HG03108 (cell line): ENCODE results near the gene FYN.
"Not testable (repeated sequence)": the region's sequence is repeated elsewhere in the genome, so short reads cannot be mapped to it uniquely, and the experiment has no call there.

Experiments
- ATAC-seq: cut with Tn5 transposase; IDR thresholded peaks from one replicate; pipeline ENCODE4 v1.9.1; 2021; ENCODE audit warnings: moderate library complexity; ENCODE audit not compliant: unreplicated experiment

Gene FYN

DNA sequence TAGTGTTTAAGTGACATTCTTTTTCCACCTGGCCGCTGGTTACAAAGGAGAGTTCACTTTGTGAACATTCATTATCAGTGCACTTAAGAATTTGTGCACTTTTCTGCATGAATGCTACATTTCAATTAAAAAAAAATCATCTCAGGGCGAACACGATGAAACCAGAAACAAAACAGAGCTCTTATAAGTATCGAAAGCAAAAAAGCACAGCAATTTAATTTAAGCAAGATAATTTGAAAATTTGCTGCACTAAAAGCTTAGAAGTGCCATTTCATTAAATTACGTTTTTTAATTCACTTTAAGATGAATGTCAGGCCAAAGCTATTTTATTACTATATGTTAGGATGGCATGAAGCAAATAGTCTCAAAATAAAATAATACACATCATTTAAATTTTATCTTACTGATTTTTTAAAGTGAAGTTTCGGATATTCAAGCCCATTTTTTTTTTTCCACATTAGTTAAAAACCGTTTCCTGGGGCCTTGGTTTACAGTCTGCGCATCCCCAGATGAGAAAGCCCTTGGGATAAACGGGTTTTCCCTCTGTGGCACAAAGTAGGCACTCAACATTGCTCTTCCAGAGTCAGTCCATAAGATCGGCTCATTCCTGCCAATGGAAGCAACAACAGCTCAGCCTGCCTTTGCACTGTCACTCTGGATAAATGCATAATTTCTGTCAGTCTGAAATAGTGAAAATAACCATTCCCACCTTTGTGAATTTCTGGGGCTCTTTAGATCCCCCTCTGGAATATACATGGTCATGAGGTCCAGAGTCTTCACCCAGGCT, 80.1 kb downstream of the FYN start:
- ATAC-seq = no peak

DNA sequence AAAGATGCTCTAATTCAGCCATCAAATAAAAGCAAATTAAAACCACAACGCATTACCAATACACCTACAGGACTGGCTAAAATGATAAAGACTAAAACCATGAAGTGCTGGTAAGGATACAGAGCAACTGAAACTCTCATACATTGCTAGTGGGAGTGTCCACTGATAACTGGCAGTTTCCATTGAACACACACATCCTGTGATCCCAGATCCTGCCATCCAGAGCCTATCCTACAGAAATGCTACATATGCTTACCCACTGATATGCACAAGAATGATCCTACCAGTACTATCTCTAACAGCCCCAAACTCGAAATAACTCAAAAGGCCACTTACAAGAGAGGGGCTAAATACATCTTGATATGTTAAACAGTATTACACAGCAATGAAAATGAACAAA, 81.0 kb downstream of the FYN start:
- no peak for ATAC-seq

DNA sequence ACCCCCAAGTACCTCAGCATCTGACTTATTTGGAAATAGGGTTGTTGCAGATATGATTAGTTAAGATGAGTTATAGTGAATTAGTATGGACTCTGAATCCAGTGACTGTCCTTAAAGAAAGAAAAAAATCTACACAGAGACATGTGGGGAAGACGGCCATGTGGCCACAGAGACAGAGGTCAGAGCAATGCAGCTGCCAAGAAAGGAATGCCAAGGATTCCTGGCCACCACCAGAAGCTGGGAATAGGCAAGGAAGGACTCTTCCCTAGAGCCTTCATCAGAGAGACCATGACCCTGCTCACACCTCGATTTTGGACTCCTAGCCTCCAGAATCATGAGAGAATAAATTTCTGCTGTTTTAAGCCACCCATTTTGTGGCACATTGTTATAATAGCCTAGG, 81.8 kb downstream of the FYN start:
- ATAC-seq = no peak

- no peak for ATAC-seq
Measured at GRCh38 chr6:111789598-111789997, 83.7 kb downstream of the FYN start.

DNA sequence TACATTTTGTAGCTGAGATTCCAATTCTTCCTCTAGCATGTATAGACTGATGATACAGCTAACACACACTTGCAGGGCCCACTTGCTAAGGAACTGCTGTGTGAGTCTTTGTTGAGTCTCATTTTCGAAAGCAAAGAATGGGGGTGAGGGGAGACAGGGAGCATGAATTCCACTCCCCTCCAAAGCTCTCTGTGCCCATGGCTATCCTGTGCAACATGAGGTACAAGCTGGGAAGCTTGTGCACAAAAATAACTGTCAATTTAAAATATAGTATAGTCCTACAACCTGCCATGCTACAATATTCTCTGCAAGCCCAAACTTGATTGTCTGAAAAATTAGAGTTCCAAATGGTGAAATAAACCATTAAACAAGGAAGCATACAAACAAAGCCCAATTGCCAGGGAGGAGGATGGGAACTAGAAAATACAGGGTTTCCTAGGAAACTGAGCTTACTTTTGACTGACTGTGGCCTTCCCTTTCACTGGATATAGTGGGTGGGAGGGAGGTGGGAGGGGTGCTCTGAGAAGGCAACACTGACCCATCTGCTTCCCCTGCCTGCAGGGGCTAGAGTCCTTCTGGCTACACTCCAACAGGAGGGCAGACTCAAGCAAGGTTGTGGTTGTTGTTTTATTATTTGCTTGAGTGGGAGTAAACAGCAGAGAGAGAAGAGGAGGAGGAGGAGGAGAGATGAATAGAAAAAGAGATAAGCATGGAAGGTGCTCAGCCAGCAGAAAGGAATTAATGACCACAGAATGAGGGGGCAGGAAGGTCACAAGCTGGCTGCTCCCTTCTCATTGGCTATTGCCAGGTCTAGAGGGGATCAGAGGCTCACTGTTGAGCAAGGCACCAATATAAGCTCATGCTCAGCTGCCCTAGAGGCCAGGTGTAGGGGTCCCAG, 84.6 kb downstream of the FYN start:
- no peak for ATAC-seq

DNA sequence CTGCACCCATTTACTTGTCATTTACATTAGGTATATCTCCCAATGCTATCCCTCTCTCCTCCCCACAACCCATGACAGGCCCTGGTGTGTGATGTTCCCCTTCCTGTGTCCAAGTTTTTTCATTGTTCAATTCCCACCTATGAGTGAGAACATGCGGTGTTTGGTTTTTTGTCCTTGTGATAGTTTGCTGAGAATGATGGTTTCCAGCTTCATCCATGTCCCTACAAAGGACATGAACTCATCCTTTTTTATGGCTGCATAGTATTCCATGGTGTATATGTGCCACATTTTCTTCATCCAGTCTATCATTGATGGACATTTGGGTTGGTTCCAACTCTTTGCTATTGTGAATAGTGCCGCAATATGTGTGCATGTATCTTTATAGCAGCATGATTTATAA, 87.1 kb downstream of the FYN start:
- ATAC-seq = not testable (repeated sequence)

DNA sequence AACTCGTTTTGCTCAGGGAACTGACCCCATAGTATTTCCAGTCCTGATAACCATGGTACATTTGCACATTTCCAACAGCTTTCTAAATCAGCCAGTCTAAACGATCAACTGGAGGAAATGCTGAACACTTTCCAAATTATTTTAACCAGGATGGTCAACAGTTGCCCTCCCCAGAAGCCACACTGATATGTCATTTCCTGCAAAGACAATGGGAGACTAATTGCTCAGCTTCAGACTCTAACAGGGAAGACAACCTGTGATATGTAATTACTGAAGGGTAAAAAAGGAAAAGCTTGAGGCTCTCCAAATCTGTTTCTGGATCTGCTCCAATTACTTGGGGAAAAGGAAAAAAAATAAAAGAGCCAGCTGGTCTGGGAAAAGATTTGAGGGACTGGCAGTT, 88.8 kb downstream of the FYN start:
- no peak for ATAC-seq

- no peak for ATAC-seq
Measured at GRCh38 chr6:111782887-111783466, 90.3 kb downstream of the FYN start.

DNA sequence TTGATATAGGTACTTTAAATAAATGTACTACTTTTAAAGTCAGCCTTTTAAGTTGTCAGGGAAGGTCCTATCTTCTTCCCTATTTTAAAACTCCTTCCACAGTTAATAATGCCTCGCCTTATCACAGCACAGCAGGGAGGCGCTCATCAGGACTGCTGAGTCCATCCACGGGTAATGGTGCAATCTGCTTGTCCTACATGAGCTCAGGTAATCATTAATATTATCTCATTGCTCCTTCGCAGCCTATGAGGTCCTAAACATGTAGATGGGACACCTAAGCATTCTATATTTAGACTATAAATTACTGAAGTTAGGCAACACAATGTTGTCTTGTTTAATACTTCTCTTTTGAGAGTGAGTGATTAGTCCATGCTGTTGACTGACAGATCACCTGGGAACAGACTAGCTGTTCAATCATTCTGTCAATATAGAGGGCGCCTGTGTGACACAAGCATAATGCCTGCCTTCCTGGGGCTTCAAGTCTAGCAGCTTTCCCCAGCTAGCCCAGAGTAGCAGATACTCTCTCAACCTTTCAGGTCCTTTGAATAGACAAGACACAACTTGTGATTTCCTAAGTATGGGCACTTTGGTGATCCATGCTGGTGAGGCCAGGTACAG, 91.0 kb downstream of the FYN start:
- no peak for ATAC-seq

DNA sequence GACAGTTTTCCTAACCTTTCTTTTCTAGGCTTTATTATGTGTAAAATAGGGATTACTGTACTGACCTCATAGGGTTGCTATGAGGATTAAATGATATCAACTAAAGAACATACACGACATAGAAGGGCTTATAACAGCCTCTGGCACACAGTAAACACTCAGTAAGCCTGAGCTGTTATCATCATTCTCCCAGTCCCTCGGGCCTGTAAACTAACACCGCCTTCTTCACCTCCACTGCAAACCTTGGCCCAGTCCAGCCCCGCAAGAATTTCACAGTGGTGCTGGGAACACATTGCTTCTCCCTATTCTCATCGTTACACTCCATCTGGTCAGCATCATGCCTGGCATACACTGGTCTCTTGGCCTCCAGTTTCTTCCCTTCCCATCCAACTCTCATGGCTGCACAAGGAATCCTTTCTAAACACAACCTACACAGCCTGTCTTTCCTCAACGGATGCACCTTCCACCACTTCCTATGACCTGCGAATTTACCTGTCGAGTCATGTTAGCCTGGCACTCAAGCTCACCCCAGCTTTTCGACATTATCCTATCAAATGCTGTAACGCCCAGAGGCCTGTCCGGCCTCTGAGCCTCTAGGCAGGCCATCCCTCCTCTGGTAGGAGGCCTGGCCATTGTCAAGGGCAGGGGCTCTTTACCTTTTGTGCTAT, 92.1 kb downstream of the FYN start:
- no peak for ATAC-seq

GRCh38 chr6:111780393-111780792, 92.9 kb downstream of the FYN start:
- ATAC-seq = no peak

DNA sequence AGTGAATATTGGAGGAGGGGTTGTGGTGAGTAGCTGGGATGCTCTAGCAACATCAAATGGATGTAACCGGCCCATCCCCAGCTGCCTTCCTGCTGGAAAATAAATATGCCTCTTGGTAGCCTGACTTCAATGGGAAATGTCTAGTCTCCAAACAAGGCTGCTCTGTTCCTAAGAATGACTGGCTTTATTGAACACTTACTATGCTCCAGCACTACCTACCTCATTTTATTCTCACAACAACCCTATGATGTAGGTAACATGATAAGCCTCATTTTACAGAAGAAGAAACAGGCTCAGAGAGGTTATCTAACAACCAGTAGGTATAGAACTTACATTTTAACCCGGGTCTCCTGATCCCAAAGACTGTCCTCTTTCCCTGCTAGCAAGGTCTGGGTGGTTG, 93.6 kb downstream of the FYN start:
- ATAC-seq = no peak

- no peak for ATAC-seq
Measured at GRCh38 chr6:111779031-111779430, 94.2 kb downstream of the FYN start.

DNA sequence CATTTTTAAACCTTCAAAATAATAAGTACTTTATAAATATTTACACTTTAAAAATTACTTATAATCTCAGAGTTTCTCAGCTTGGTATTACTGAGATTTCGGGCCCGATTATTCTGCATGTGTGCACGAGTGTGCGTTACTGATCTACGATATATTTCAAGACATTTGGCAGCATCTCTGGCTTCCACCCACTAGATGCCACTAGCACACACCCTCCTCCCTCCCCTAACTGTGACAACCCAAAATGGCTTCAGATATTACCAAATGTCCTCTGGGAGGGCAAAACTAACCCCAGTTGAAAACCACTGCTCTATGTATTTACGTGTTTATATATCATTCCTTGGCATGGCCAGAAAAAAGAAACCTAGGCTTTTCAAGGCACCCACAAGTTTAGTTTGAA, 95.9 kb downstream of the FYN start:
- ATAC-seq = no peak

DNA sequence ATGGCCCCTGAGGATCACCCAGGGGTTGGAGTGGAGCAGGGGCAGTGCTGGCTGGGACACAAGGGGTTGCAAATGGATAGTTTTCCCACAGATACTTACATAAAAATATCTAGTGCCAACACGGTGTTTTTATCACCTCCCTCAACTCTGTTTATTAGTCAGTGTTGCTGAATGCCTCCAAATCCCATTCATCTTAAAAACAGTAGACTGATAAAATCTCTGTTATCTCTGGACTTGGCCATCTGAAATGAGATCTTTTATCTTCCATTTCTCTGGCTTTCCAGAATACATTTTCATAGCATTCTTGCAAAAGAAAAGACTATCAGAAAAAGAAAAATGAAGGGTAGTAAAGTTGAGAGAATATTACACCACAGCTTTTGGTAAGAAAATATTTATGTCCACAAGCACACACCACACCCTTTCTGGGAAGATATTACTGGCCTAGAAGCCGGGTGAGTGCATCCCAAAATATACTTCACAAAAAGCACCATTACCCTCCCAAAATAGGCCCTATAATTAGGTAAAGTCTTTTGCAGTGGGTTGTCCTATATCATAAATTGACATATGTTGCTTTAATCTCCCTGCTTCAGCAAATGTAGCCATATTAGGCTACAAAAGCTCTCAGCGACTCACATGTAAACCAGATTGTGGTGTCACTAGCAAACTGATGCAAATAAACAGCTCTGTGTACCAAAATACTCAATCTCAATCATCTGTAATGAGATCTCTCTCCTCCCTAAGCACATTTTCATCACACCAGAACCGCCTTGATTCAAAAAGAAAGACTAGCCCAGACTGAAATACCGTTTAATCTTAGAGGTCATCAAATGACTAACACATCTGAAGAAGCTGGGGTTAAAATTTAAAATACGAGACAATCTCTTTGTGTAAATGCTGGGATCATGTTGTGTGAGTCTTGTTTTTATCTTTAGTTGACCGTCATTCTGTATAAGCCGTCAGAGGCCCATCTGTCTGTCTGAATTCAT, 96.7 kb downstream of the FYN start:
- no peak for ATAC-seq

GRCh38 chr6:111775145-111775922, 97.9 kb downstream of the FYN start:
- ATAC-seq = no peak

- no peak for ATAC-seq
Measured at GRCh38 chr6:111774346-111774703, 98.9 kb downstream of the FYN start.

GRCh38 chr6:111773501-111774345, 99.5 kb downstream of the FYN start:
- ATAC-seq = no peak
